Measurements from ENCODE around the gene SHH.

The SHH gene

DNA sequence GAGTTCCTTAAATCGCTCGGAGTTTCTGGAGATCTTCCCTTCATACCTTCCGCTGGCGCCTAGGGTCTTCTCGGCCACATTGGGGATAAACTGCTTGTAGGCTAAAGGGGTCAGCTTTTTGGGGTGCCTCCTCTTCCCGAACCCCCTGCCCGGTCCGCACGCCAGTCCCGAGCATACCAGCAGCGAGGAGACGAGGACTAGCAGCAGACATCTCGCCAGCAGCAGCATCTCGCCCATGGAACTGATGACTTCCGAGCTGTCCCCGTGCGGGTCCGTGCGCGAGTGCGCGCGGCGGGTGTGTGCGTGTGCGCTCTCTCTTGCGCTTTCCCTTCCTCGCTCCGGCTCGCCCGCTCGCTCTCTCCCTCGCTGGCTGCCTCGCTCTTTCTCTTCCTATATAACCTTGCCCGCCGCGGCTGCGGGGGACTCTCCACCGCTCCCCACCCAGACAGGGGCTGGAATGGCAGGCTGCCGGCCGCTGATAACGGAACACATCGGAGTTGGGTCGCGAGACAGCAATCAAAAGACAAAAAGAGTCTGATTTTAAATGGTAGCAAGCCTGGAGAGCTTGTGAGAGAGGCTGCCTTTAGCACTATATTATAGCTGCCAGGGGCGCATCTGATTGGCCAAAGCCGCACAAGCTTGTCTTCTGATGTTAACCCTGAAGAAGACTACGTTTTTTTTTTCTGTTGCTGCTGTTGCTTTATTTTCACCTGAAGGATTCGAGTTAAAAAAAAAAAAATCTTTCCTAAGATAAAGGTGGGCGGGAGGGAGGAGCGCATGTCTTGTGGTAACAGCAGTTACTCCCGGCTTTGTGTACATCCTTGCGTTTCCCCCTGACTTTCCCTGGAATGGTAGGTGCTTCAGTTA, at the start of gene SHH:
TSS of gene SHH (minus strand) at position 569 of the 867 bp plus-strand sequence. CDS start at position 228, 341 bp downstream.
- in situ Hi-C loops (cut with MboI; ENCODE audit: low pct_unique_long_range_greater_than_20kb, low sequenced_read_pairs) = no loop called here

GRCh38 chr7:155861480-155861868, 49.2 kb upstream of the SHH start:
- in situ Hi-C loops (cut with MboI; ENCODE audit: low pct_unique_long_range_greater_than_20kb, low sequenced_read_pairs) = no loop called here
- DNase-seq = no peak

More for the DNA sequence above, at the start of gene SHH:
- peak; percentile 40 for DNase-seq

GRCh38 chr7:155860840-155861479, 48.7 kb upstream of the SHH start:
- no peak for DNase-seq
- in situ Hi-C loops (cut with MboI; ENCODE audit: low pct_unique_long_range_greater_than_20kb, low sequenced_read_pairs) = no loop called here

DNA sequence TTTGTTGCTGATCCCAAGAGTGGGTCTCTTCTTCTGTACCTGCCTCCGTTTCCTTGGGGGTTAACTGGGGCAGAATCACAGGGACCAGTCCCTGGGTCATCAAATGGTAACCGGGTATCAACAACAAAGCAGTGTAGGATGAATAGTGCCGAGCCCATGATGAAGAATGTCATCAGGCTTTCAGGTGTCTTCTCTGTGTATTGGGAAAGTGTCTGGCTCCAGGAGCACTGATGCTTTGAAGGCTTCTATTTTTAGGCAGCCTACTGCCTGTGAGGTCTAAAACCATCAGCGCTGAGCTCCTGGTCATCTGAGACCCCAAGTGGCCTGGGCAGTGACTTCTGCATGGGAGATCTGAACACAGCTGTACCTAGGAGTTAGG, 48.2 kb upstream of the SHH start:
- in situ Hi-C loops (cut with MboI; ENCODE audit: low pct_unique_long_range_greater_than_20kb, low sequenced_read_pairs) = no loop called here
- no peak for DNase-seq

DNA sequence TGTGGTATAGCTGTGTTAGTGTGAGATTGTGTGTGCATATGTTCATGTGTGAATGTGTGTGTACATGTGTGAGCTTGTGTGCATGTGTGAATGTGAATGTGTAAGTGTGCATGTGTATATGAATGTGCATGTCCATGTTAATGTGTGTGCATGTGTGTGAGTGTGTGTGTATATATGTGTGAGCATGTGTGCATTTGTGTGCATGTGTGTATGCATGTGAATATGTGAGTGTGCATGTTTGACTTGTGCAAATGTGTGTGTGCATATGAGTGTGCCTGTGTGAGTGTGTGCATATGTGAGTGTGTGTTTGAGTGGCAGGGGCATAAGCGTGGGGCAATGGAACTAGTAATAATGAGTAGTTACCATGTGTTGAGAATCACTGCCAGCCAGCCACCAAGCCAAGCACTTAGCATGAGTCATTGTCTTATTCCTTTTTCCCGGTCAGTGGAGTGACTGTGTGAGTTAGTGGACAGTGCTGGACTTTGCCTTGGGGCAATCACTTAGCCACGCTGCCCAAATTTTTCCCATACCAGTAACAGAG, 46.3 kb upstream of the SHH start:
- in situ Hi-C loops (cut with MboI; ENCODE audit: low pct_unique_long_range_greater_than_20kb, low sequenced_read_pairs) = no loop called here
- no peak for DNase-seq

- no peak for DNase-seq
- in situ Hi-C loops (cut with MboI; ENCODE audit: low pct_unique_long_range_greater_than_20kb, low sequenced_read_pairs) = no loop called here
Observed at GRCh38 chr7:155857141-155857540, 44.9 kb upstream of the SHH start.

DNA sequence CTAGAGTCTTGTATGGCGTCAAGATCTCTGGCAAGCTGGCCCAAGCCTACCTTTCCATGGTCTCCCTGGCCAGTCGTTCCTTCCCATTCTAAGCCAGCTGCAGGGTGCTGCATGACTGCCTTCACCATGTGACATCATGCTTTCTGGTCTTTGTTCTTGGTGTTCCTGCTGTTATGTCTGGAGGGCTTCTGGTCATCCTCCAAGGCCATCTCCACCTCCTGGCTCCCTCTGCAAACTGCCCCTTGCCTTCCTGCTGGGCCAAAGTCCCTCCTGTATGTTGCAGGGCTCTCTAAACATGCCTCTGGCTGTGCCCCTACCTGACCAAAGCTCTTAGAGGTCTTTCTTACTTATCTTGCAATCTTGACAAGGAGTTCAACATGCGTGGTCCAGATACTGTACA, 44.4 kb upstream of the SHH start:
- in situ Hi-C loops (cut with MboI; ENCODE audit: low pct_unique_long_range_greater_than_20kb, low sequenced_read_pairs) = no loop called here
- DNase-seq = no peak

GRCh38 chr7:155852426-155853301, 40.4 kb upstream of the SHH start:
- in situ Hi-C loops (cut with MboI; ENCODE audit: low pct_unique_long_range_greater_than_20kb, low sequenced_read_pairs) = no loop called here
- DNase-seq = no peak

GRCh38 chr7:155851892-155852291, 39.6 kb upstream of the SHH start:
- no peak for DNase-seq
- in situ Hi-C loops (cut with MboI; ENCODE audit: low pct_unique_long_range_greater_than_20kb, low sequenced_read_pairs) = no loop called here

- in situ Hi-C loops (cut with MboI; ENCODE audit: low pct_unique_long_range_greater_than_20kb, low sequenced_read_pairs) = no loop called here
- no peak for DNase-seq
Observed at GRCh38 chr7:155850766-155851678, 38.8 kb upstream of the SHH start.

- in situ Hi-C loops (cut with MboI; ENCODE audit: low pct_unique_long_range_greater_than_20kb, low sequenced_read_pairs) = no loop called here
- DNase-seq = no peak
Observed at GRCh38 chr7:155850001-155850436, 37.8 kb upstream of the SHH start.

- in situ Hi-C loops (cut with MboI; ENCODE audit: low pct_unique_long_range_greater_than_20kb, low sequenced_read_pairs) = no loop called here
- DNase-seq = no peak
Observed at GRCh38 chr7:155848691-155849669, 36.7 kb upstream of the SHH start.

DNA sequence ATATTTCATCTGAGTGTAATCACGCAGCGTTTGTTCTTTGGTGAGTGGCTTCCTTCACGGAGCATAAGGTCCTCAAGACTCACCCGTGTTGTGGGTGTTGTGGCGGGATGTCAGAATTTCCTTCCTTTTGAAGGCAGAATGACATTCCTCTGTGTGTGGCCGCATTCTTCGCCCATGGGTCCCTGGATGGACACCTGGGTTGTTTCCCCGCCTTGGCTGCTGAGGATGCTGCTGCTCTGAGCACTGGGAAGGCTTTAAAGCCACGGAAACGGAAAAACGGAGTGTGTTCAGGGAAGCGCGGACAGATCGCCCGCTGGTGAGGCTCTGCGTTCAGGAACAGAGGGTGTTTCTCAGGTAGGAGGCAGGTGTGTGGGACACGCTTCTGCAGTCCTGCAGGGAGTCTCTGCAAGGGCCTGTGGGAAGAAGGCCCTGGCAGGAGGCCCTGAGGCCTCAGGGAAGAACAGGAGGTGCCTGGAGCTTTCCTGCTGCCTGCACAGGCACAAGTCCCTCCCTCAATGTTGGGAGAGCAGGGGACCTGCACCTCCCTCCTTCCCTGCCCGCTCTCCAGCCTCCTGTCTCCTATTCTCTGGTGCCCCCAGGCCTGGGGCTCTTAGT, 35.7 kb upstream of the SHH start:
- no peak for DNase-seq
- in situ Hi-C loops (cut with MboI; ENCODE audit: low pct_unique_long_range_greater_than_20kb, low sequenced_read_pairs) = no loop called here

DNA sequence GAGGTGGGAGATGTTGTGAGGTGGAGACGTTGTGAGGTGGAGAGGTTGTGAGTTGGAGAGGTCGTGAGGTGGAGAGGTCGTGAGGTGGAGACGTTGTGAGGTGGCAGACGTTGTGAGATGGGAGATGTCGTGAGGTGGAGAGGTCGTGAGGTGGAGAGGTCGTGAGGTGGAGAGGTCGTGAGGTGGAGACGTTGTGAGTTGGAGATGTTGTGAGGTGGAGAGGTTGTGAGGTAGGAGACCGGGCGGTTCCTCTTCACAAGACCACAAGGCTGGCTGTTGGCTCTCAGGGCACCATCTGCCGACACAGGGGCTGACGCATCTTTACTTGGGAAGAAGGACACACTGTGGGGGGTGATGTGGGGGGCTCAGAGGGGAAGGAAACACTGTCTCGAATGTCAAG, 34.7 kb upstream of the SHH start:
- DNase-seq = no peak
- in situ Hi-C loops (cut with MboI; ENCODE audit: low pct_unique_long_range_greater_than_20kb, low sequenced_read_pairs) = no loop called here

GRCh38 chr7:155846156-155846555, 33.9 kb upstream of the SHH start:
- in situ Hi-C loops (cut with MboI; ENCODE audit: low pct_unique_long_range_greater_than_20kb, low sequenced_read_pairs) = no loop called here
- no peak for DNase-seq

GRCh38 chr7:155845226-155845625, 33.0 kb upstream of the SHH start:
- no peak for DNase-seq
- in situ Hi-C loops (cut with MboI; ENCODE audit: low pct_unique_long_range_greater_than_20kb, low sequenced_read_pairs) = no loop called here

DNA sequence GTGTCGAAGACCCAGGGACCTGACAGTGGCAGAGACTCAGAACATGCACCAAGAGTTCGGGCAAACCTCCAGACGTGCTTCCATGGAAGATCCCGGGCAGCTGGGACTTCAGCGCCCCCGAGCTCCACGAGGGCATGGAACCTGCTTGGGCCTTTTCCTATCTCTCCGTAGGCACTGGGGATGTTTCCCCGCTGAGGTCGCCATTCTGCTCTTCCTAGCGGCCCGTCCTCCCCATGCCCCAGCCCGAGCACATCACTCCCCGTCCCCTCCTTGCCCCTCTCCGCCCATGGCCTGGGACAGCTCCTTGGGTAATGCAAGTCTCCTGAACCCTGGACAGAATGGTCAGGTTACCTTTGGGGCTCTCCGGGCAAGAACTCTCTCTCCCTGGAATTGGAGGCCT, 32.3 kb upstream of the SHH start:
- DNase-seq = no peak
- in situ Hi-C loops (cut with MboI; ENCODE audit: low pct_unique_long_range_greater_than_20kb, low sequenced_read_pairs) = no loop called here
